Measurements from ENCODE around the gene ACSS3. TPM values are rescaled to one million over a fixed set of nuclear protein-coding genes. Genes with fewer than 3 reads are reported as not detected.

ACSS3 gene
- total RNA-seq, 2 donors from 2014 or later: 28.3 to 29.4 TPM

- Histone ChIP-seq H3K36me3 (ENCODE audit: control insufficient read depth, insufficient read depth, low read length) (no peaks in the 10 kb centered on the region), H3K27ac (ENCODE audit: low read depth, low read length) (no peak overlapping the region), H3K9me3 (ENCODE audit: control insufficient read depth, low read length) (no peaks in the 10 kb centered on the region), H3K27me3 (ENCODE audit: control insufficient read depth, insufficient read depth, low read length, poor library complexity, severe bottlenecking) (peaks cover 6% of the 10 kb centered on the region), H3K4me1 (ENCODE audit: control insufficient read depth, insufficient read depth, low read length) (no peaks in the 10 kb centered on the region), H3K4me3 (ENCODE audit: low read length) (no peak overlapping the region), H3K9ac (ENCODE audit: extremely low read depth, low read length, poor library complexity, severe bottlenecking) (no peak overlapping the region)
- Mint-ChIP-seq H3K9me3 (no peaks in the 10 kb centered on the region), H3K27ac (no peak overlapping the region), H3K4me3 (no peak overlapping the region), H3K27me3 (ENCODE audit: insufficient read depth) (no peaks in the 10 kb centered on the region), H3K36me3 (ENCODE audit: low read depth) (no peaks in the 10 kb centered on the region), H3K4me1 (no peaks in the 10 kb centered on the region)
- DNase-seq: no peak
- 90% methylated on average over 3 of the region's 3 CpGs; no CpG with 5 or more reads in 1 of the 2 experiments for WGBS, 2 experiments (ENCODE audit: insufficient coverage in 1 of 2, insufficient read length in 1 of 2)
- TF ChIP-seq CTCF (conservative IDR thresholded peaks at IDR 0.05): no peak
Observed at GRCh38 chr12:81297601-81298000, 219.7 kb downstream of the ACSS3 start.

- Histone ChIP-seq H3K4me3 (ENCODE audit: low read length) (no peak overlapping the region), H3K27ac (ENCODE audit: low read depth, low read length) (no peak overlapping the region), H3K9ac (ENCODE audit: extremely low read depth, low read length, poor library complexity, severe bottlenecking) (no peak overlapping the region), H3K4me1 (ENCODE audit: control insufficient read depth, insufficient read depth, low read length) (no peaks in the 10 kb centered on the region), H3K36me3 (ENCODE audit: control insufficient read depth, insufficient read depth, low read length) (no peaks in the 10 kb centered on the region), H3K9me3 (ENCODE audit: control insufficient read depth, low read length) (no peaks in the 10 kb centered on the region), H3K27me3 (ENCODE audit: control insufficient read depth, insufficient read depth, low read length, poor library complexity, severe bottlenecking) (peaks cover 20% of the 10 kb centered on the region)
- no peak for TF ChIP-seq CTCF (conservative IDR thresholded peaks at IDR 0.05)
- H3K27me3 Mint-ChIP-seq (ENCODE audit: insufficient read depth): peaks cover 2% of the 10 kb centered on the region
- DNase-seq: peak; percentile 73
- WGBS, 2 experiments (ENCODE audit: insufficient coverage in 1 of 2, insufficient read length in 1 of 2): 78% methylated on average over 2 of the region's 2 CpGs; no CpG with 5 or more reads in 1 of the 2 experiments
- no peak overlapping the region for H3K27ac Mint-ChIP-seq
- no peak overlapping the region for H3K4me3 Mint-ChIP-seq
- H3K4me1 Mint-ChIP-seq: no peaks in the 10 kb centered on the region
- no peaks in the 10 kb centered on the region for H3K36me3 Mint-ChIP-seq (ENCODE audit: low read depth)
- no peaks in the 10 kb centered on the region for H3K9me3 Mint-ChIP-seq
Observed at GRCh38 chr12:81300454-81300853, 222.6 kb downstream of the ACSS3 start.

- H3K36me3 Mint-ChIP-seq (ENCODE audit: low read depth): no peaks in the 10 kb centered on the region
- DNase-seq: no peak
- no peaks in the 10 kb centered on the region for H3K9me3 ChIP-seq (ENCODE audit: control insufficient read depth, low read length)
- no peaks in the 10 kb centered on the region for H3K9me3 Mint-ChIP-seq
- no peak overlapping the region for H3K4me3 Mint-ChIP-seq
- TF ChIP-seq CTCF (conservative IDR thresholded peaks at IDR 0.05): no peak
- no peaks in the 10 kb centered on the region for H3K4me1 Mint-ChIP-seq
- H3K27me3 Mint-ChIP-seq (ENCODE audit: insufficient read depth): peaks cover 8% of the 10 kb centered on the region
- no peaks in the 10 kb centered on the region for H3K4me1 ChIP-seq (ENCODE audit: control insufficient read depth, insufficient read depth, low read length)
- WGBS, 2 experiments (ENCODE audit: insufficient coverage in 1 of 2, insufficient read length in 1 of 2): 91 to 100% methylated on average over 1 to 3 of the region's 3 CpGs
- no peak overlapping the region for H3K27ac ChIP-seq (ENCODE audit: low read depth, low read length)
- no peak overlapping the region for H3K4me3 ChIP-seq (ENCODE audit: low read length)
- H3K27ac Mint-ChIP-seq: no peak overlapping the region
- H3K27me3 ChIP-seq (ENCODE audit: control insufficient read depth, insufficient read depth, low read length, poor library complexity, severe bottlenecking): peaks cover 36% of the 10 kb centered on the region
- no peaks in the 10 kb centered on the region for H3K36me3 ChIP-seq (ENCODE audit: control insufficient read depth, insufficient read depth, low read length)
- no peak overlapping the region for H3K9ac ChIP-seq (ENCODE audit: extremely low read depth, low read length, poor library complexity, severe bottlenecking)
Observed at GRCh38 chr12:81303935-81304334, 226.1 kb downstream of the ACSS3 start.

Small RNAs within 50 kb of the gene (microRNA-seq; reads per million reads assigned to microRNA genes)
- not detected for gene MIR4699 (ENCODE audit: borderline microRNAs expressed)

Other genes with a start within 250 kb of the ACSS3 start
- 10 to 100 TPM; 19.3 to 27.2 TPM for gene LIN7A, start 140.1 kb upstream of the ACSS3 start, total RNA-seq

Measured in endodermal cell (in vitro differentiated cells).